GM18867 (cell line): ENCODE data around the gene TUBG2.
"Not testable (repeated sequence)": the region's sequence is repeated elsewhere in the genome, so short reads cannot be mapped to it uniquely, and the experiment has no call there.

Experiments used
- ATAC-seq: cut with Tn5 transposase; IDR thresholded peaks from one replicate; pipeline ENCODE4 v1.9.1; 2021; ENCODE audit warnings: mild to moderate bottlenecking, moderate library complexity; ENCODE audit not compliant: unreplicated experiment

The TUBG2 gene

GRCh38 chr17:42659079-42659931 is at the start of gene TUBG2:
Gene TUBG2, plus strand, starts transcription at chr17:42659284. Its CDS starts 220 bp downstream, at chr17:42659504.
- peak; percentile 60 for ATAC-seq

GRCh38 chr17:42609814-42610801 is 49.0 kb upstream of the TUBG2 start:
- peak; percentile 2 for ATAC-seq

- no peak for ATAC-seq
These were observed 47.1 kb upstream of the TUBG2 start for GRCh38 chr17:42612013-42612412.

- no peak for ATAC-seq
These were observed 45.3 kb upstream of the TUBG2 start for GRCh38 chr17:42613699-42614295.

- peak; percentile 18 for ATAC-seq
These were observed 41.1 kb upstream of the TUBG2 start for GRCh38 chr17:42617956-42618431.

GRCh38 chr17:42618442-42619150 is 40.5 kb upstream of the TUBG2 start:
- ATAC-seq = peak; percentile 72

- not testable (repeated sequence) for ATAC-seq
These were observed 37.1 kb upstream of the TUBG2 start for GRCh38 chr17:42621987-42622386.

- ATAC-seq = no peak
These were observed 35.8 kb upstream of the TUBG2 start for GRCh38 chr17:42623271-42623670.

GRCh38 chr17:42623732-42624596 is 35.1 kb upstream of the TUBG2 start:
- ATAC-seq = no peak

GRCh38 chr17:42627032-42627764 is 31.9 kb upstream of the TUBG2 start:
- not testable (repeated sequence) for ATAC-seq

- no peak for ATAC-seq
These were observed 29.6 kb upstream of the TUBG2 start for GRCh38 chr17:42629411-42630009.

- ATAC-seq = no peak
These were observed 26.1 kb upstream of the TUBG2 start for GRCh38 chr17:42632949-42633444.

- ATAC-seq = no peak
These were observed 19.5 kb upstream of the TUBG2 start for GRCh38 chr17:42639525-42640113.

GRCh38 chr17:42640121-42640520 is 19.0 kb upstream of the TUBG2 start:
- ATAC-seq = no peak

GRCh38 chr17:42642336-42642735 is 16.7 kb upstream of the TUBG2 start:
- ATAC-seq = no peak

- no peak for ATAC-seq
These were observed 11.3 kb upstream of the TUBG2 start for GRCh38 chr17:42647778-42648177.

GRCh38 chr17:42651392-42651791 is 7.7 kb upstream of the TUBG2 start:
- no peak for ATAC-seq
